Measurements from ENCODE around the gene SOX1.

- TF ChIP-seq CTCF (IDR thresholded peaks at IDR 0.05; ENCODE audit: poor library complexity) (no peak), EZH2phosphoT487 (IDR thresholded peaks at IDR 0.05; ENCODE audit: low read depth, severe bottlenecking, unreplicated experiment) (no peak), EZH2 (IDR thresholded peaks at IDR 0.05; ENCODE audit: borderline replicate concordance) (no peak)
These were observed 46.4 kb downstream of the SOX1 start for GRCh38 chr13:112113348-112113747.

All from hepatocyte (in vitro differentiated cells).